Measurements from ENCODE around the gene CFDP1. TPM values are rescaled to one million over a fixed set of nuclear protein-coding genes. Genes with fewer than 3 reads are reported as not detected.
A peak's percentile ranks its signal among the peaks of the same experiment; 100 is the strongest.

Gene CFDP1
- total and polyA plus RNA-seq, 2 experiments from 2014 or later, result 103 to 114 TPM

- Histone ChIP-seq H3K36me3 (no peaks in the 10 kb centered on the region), H3K27me3 (no peaks in the 10 kb centered on the region), H3K27ac (peak overlapping the region; percentile 89), H3K4me3 (no peak overlapping the region), H3K9me3 (ENCODE audit: low read depth) (no peaks in the 10 kb centered on the region), H3K4me1 (ENCODE audit: low read depth) (peaks cover 77% of the 10 kb centered on the region)
- no peak for TF ChIP-seq CTCF (IDR thresholded peaks at IDR 0.05; ENCODE audit: low read depth, low read length)
- peak in 1 of 2 donors; percentile 63 for DNase-seq (ENCODE audit: low read depth in 1 of 2, low spot score in 1 of 2)
Measured at GRCh38 chr16:75254359-75254837, 178.9 kb downstream of the CFDP1 start.

GRCh38 chr16:75252946-75253911 lies 180.1 kb downstream of the CFDP1 start:
- no peaks in the 10 kb centered on the region for H3K9me3 ChIP-seq (ENCODE audit: low read depth)
- peak in 1 of 2 donors; percentile 92 for DNase-seq (ENCODE audit: low read depth in 1 of 2, low spot score in 1 of 2)
- no peak overlapping the region for H3K4me3 ChIP-seq
- H3K4me1 ChIP-seq (ENCODE audit: low read depth), result peaks cover 67% of the 10 kb centered on the region
- H3K27me3 ChIP-seq, result no peaks in the 10 kb centered on the region
- TF ChIP-seq CTCF (IDR thresholded peaks at IDR 0.05; ENCODE audit: low read depth, low read length), result no peak
- H3K27ac ChIP-seq, result peak overlapping the region; percentile 87
- no peaks in the 10 kb centered on the region for H3K36me3 ChIP-seq

GRCh38 chr16:75252049-75252864 lies 181.0 kb downstream of the CFDP1 start:
- no peak for TF ChIP-seq CTCF (IDR thresholded peaks at IDR 0.05; ENCODE audit: low read depth, low read length)
- no peak for DNase-seq (ENCODE audit: low read depth in 1 of 2, low spot score in 1 of 2)
- Histone ChIP-seq H3K36me3 (no peaks in the 10 kb centered on the region), H3K9me3 (ENCODE audit: low read depth) (no peaks in the 10 kb centered on the region), H3K27ac (peak overlapping the region; percentile 87), H3K27me3 (no peaks in the 10 kb centered on the region), H3K4me3 (peak overlapping the region; percentile 7), H3K4me1 (ENCODE audit: low read depth) (peaks cover 59% of the 10 kb centered on the region)

GRCh38 chr16:75251280-75252048 lies 181.8 kb downstream of the CFDP1 start, which contains the start of gene BCAR1:
Gene BCAR1 (minus strand): TSS chr16:75251624. CDS start chr16:75251482, 142 bp downstream.
- DNase-seq (ENCODE audit: low read depth in 1 of 2, low spot score in 1 of 2), result peak; percentile 96
- Histone ChIP-seq H3K27ac (peak within 1 kb of the TSS; percentile 91), H3K4me1 (ENCODE audit: low read depth) (peaks cover 56% of the 10 kb centered on the region), H3K27me3 (no peaks in the 10 kb centered on the region), H3K36me3 (no peaks in the 10 kb centered on the region), H3K9me3 (ENCODE audit: low read depth) (no peaks in the 10 kb centered on the region), H3K4me3 (peak within 1 kb of the TSS; percentile 67)
- no peak for TF ChIP-seq CTCF (IDR thresholded peaks at IDR 0.05; ENCODE audit: low read depth, low read length)

All from cardiac muscle cell (in vitro differentiated cells and primary cell).